BLaER1 treated with 17β-estradiol and CSF1 and Interleukin-3, amounts not matched to agents 10 nM and 100 nM (cell line): ENCODE data around the gene OR4E2.
"Not testable (repeated sequence)": the region's sequence is repeated elsewhere in the genome, so short reads cannot be mapped to it uniquely, and the experiment has no call there.

ENCODE experiments used
- H3K27ac ChIP-seq, 11 experiments: shearing (Covaris generic); formaldehyde crosslinking; 2 replicates each; pipeline ENCODE4 v1.8.1; 2022
- H3K27me3 ChIP-seq, 11 experiments: shearing (Covaris generic); formaldehyde crosslinking; 2 replicates each; pipeline ENCODE4 v1.8.1; 2022
- H3K36me3 ChIP-seq, 11 experiments: shearing (Covaris generic); formaldehyde crosslinking; 2 replicates each; pipeline ENCODE4 v1.8.1; 2022
- H3K4me1 ChIP-seq, 10 experiments: shearing (Covaris generic); formaldehyde crosslinking; 2 replicates each; pipeline ENCODE4 v1.8.1; 2022
- H3K4me2 ChIP-seq, 11 experiments: shearing (Covaris generic); formaldehyde crosslinking; 2 replicates each; pipeline ENCODE4 v1.8.1; 2022
- H3K4me3 ChIP-seq, 10 experiments: shearing (Covaris generic); formaldehyde crosslinking; 2 replicates each; pipeline ENCODE4 v1.8.1; 2022
- H3K9ac ChIP-seq, 11 experiments: shearing (Covaris generic); formaldehyde crosslinking; 2 replicates each; pipeline ENCODE4 v1.8.1; 2022
- H3K9me3 ChIP-seq, 11 experiments: shearing (Covaris generic); formaldehyde crosslinking; replicated peaks in 1 of 11; 2 replicates each; pipeline ENCODE4 v1.8.1; 2022
- H4K20me1 ChIP-seq, 11 experiments: shearing (Covaris generic); formaldehyde crosslinking; 2 replicates each; pipeline ENCODE4 v1.8.1; 2022
- Cebpa-rat ChIP-seq, 11 experiments: shearing (Covaris generic); IDR thresholded peaks; 2 replicates each; pipeline ENCODE4 v1.8.1; 2022

The OR4E2 gene

GRCh38 chr14:21653331-21653885 is at the start of gene OR4E2:
TSS of gene OR4E2 (plus strand) at chr14:21653835. CDS start at chr14:21665083, 11,248 bp downstream.
- H4K20me1 ChIP-seq, result no peaks in the 10 kb centered on the region
- H3K9ac ChIP-seq, result no peak within 1 kb of the TSS
- no peak within 1 kb of the TSS for H3K4me3 ChIP-seq
- peaks cover 0 to 7% (median 6%) of the 10 kb centered on the region in 10 experiments; a peak in 13 of 20 replicates for H3K4me1 ChIP-seq
- no peak for TF ChIP-seq Cebpa-rat (IDR thresholded peaks at IDR 0.05)
- H3K9me3 ChIP-seq, result peaks cover 0 to 5% (median 0%) of the 10 kb centered on the region in 11 experiments; a peak in 3 of 22 replicates
- H3K27me3 ChIP-seq, result no peaks in the 10 kb centered on the region
- no peak within 1 kb of the TSS for H3K27ac ChIP-seq
- no peaks in the 10 kb centered on the region for H3K36me3 ChIP-seq
- peak within 1 kb of the TSS in 2 of 11 experiments; percentile 36 to 39; a peak in 2 of 22 replicates for H3K4me2 ChIP-seq

GRCh38 chr14:21612324-21612723 is 41.3 kb upstream of the OR4E2 start:
- peaks cover 0 to 2% (median 1%) of the 10 kb centered on the region in 10 experiments; a peak in 11 of 20 replicates for H3K4me1 ChIP-seq
- no peaks in the 10 kb centered on the region for H3K27me3 ChIP-seq
- no peak overlapping the region for H3K27ac ChIP-seq
- H3K9me3 ChIP-seq, result no peaks in the 10 kb centered on the region
- TF ChIP-seq Cebpa-rat (IDR thresholded peaks at IDR 0.05), result no peak
- H3K4me3 ChIP-seq, result no peak overlapping the region
- no peaks in the 10 kb centered on the region for H3K36me3 ChIP-seq
- no peak overlapping the region for H3K9ac ChIP-seq
- H3K4me2 ChIP-seq, result 0 out of 22 replicates have a peak overlapping the region, but pooled peaks of 1 of the 11 experiments have one; percentile 8
- H4K20me1 ChIP-seq, result no peaks in the 10 kb centered on the region

GRCh38 chr14:21614240-21614639 is 39.4 kb upstream of the OR4E2 start:
- Histone ChIP-seq H3K9ac (no peak overlapping the region), H3K4me1 (peaks cover 0 to 14% (median 12%) of the 10 kb centered on the region in 10 experiments; a peak in 14 of 20 replicates), H3K4me3 (no peak overlapping the region), H3K4me2 (no peak overlapping the region), H3K27me3 (no peaks in the 10 kb centered on the region), H3K9me3 (no peaks in the 10 kb centered on the region), H3K36me3 (no peaks in the 10 kb centered on the region), H4K20me1 (no peaks in the 10 kb centered on the region), H3K27ac (no peak overlapping the region)
- no peak for TF ChIP-seq Cebpa-rat (IDR thresholded peaks at IDR 0.05)

GRCh38 chr14:21617614-21618013 is 36.0 kb upstream of the OR4E2 start:
- Histone ChIP-seq H3K36me3 (no peaks in the 10 kb centered on the region), H3K27ac (no peak overlapping the region), H3K9me3 (no peaks in the 10 kb centered on the region), H3K4me3 (no peak overlapping the region), H4K20me1 (no peaks in the 10 kb centered on the region), H3K9ac (no peak overlapping the region), H3K27me3 (no peaks in the 10 kb centered on the region), H3K4me2 (peak overlapping the region in 9 of 11 experiments; percentile 6 to 61 (median 48); a peak in 15 of 22 replicates), H3K4me1 (peaks cover 0 to 14% (median 12%) of the 10 kb centered on the region in 10 experiments; a peak in 14 of 20 replicates)
- no peak for TF ChIP-seq Cebpa-rat (IDR thresholded peaks at IDR 0.05)

GRCh38 chr14:21626491-21627230 is 27.0 kb upstream of the OR4E2 start:
- Histone ChIP-seq H3K4me2 (no peak overlapping the region), H3K9me3 (peaks cover 0 to 20% (median 6%) of the 10 kb centered on the region in 11 experiments; a peak in 9 of 22 replicates), H3K9ac (no peak overlapping the region), H3K4me1 (no peaks in the 10 kb centered on the region), H3K36me3 (no peaks in the 10 kb centered on the region), H3K27ac (no peak overlapping the region), H3K27me3 (no peaks in the 10 kb centered on the region), H3K4me3 (no peak overlapping the region), H4K20me1 (no peaks in the 10 kb centered on the region)
- no peak for TF ChIP-seq Cebpa-rat (IDR thresholded peaks at IDR 0.05)

- not testable (repeated sequence) for H3K4me1 ChIP-seq, H3K4me2 ChIP-seq, H4K20me1 ChIP-seq, H3K4me3 ChIP-seq, H3K36me3 ChIP-seq, H3K27ac ChIP-seq, H3K9ac ChIP-seq, H3K27me3 ChIP-seq
- peaks cover 0 to 20% (median 6%) of the 10 kb centered on the region in 11 experiments; a peak in 9 of 22 replicates for H3K9me3 ChIP-seq
Measured at GRCh38 chr14:21630503-21630902, 23.1 kb upstream of the OR4E2 start.

- Histone ChIP-seq H3K36me3 (no peaks in the 10 kb centered on the region), H3K4me2 (no peak overlapping the region), H3K4me1 (no peaks in the 10 kb centered on the region), H3K4me3 (no peak overlapping the region), H3K9ac (no peak overlapping the region), H3K27ac (no peak overlapping the region), H3K27me3 (no peaks in the 10 kb centered on the region), H4K20me1 (no peaks in the 10 kb centered on the region), H3K9me3 (peaks cover 0 to 20% (median 6%) of the 10 kb centered on the region in 11 experiments; a peak in 9 of 22 replicates)
- no peak for TF ChIP-seq Cebpa-rat (IDR thresholded peaks at IDR 0.05)
Measured at GRCh38 chr14:21631084-21631483, 22.6 kb upstream of the OR4E2 start.

GRCh38 chr14:21634840-21635239 is 18.8 kb upstream of the OR4E2 start, which contains the start of gene OR10G2:
TSS of gene OR10G2 (minus strand) at chr14:21634940. CDS start at chr14:21634842, 98 bp downstream.
- Histone ChIP-seq H3K27me3 (no peaks in the 10 kb centered on the region), H3K27ac (no peak within 1 kb of the TSS), H4K20me1 (no peaks in the 10 kb centered on the region)

GRCh38 chr14:21642683-21643082 is 11.0 kb upstream of the OR4E2 start:
- Histone ChIP-seq H3K4me3 (no peak overlapping the region), H3K27ac (no peak overlapping the region), H3K4me2 (no peak overlapping the region), H3K36me3 (no peaks in the 10 kb centered on the region), H3K27me3 (no peaks in the 10 kb centered on the region), H4K20me1 (no peaks in the 10 kb centered on the region), H3K9ac (no peak overlapping the region), H3K9me3 (no peaks in the 10 kb centered on the region), H3K4me1 (no peaks in the 10 kb centered on the region)
- TF ChIP-seq Cebpa-rat (IDR thresholded peaks at IDR 0.05), result no peak

More at GRCh38 chr14:21634840-21635239, 18.8 kb upstream of the OR4E2 start, which contains the start of gene OR10G2:
- Histone ChIP-seq H3K9me3 (peaks cover 0 to 11% (median 6%) of the 10 kb centered on the region in 11 experiments; a peak in 8 of 22 replicates), H3K9ac (no peak within 1 kb of the TSS), H3K4me3 (no peak within 1 kb of the TSS), H3K36me3 (no peaks in the 10 kb centered on the region), H3K4me2 (no peak within 1 kb of the TSS), H3K4me1 (no peaks in the 10 kb centered on the region)
- TF ChIP-seq Cebpa-rat (IDR thresholded peaks at IDR 0.05), result no peak
